GM12878 (cell line): ENCODE measurements around the gene TTLL6. TPM values are rescaled to one million over a fixed set of nuclear protein-coding genes. Genes with fewer than 3 reads are reported as not detected.

Experiments
- ATAC-seq: fragments of 200-7000 bp; cut with Tn5 transposase; 3 replicates; pipeline ENCODE4 v1.9.1; 2020; ENCODE audit warnings: mild to moderate bottlenecking, moderate library complexity
- BruUV-seq: library from RNA; stranded (reverse); fragments of 400-500 nt; replicated peaks from 2 replicates; lab custom pipeline; 2021; lab: Mats Ljungman, UMichigan
- CTCF ChIA-PET: fragments of 300-600 bp; sonication (Branson Sonifier 250); formaldehyde crosslinking; extraction: SDS; loops from one replicate; lab custom pipeline; 2021; ENCODE audit warnings: inconsistent platforms; lab: Yijun Ruan, JAX
- POLR2A ChIA-PET: fragments of 350-600 bp; formaldehyde crosslinking; extraction: SDS; loops from one replicate; lab custom pipeline; 2021; ENCODE audit warnings: inconsistent platforms; lab: Charles Lee
- RAD21 ChIA-PET: fragments of 300-600 bp; sonication (Branson Sonifier 250); formaldehyde crosslinking; loops from one replicate; lab custom pipeline; 2023; ENCODE audit warnings: antibody characterized with exemption; ENCODE audit not compliant: unreplicated experiment; lab: Charles Lee
- SMC1A ChIA-PET: fragments of 300-600 bp; sonication (Branson Sonifier 250); formaldehyde crosslinking; loops from one replicate; lab custom pipeline; 2023; ENCODE audit not compliant: unreplicated experiment, uncharacterized antibody; lab: Charles Lee
- DNase-seq: peaks from one replicate; pipeline ENCODE4 v3.0.0-alpha.2; 2011; ENCODE audit warnings: low read depth, low spot score
- FAIRE-seq: peaks from 3 replicates; lab custom pipeline; 2011; peaks lifted over from hg19 to GRCh38; lab: Jason Lieb, UNC
- H2AFZ ChIP-seq: 2 replicates; pipeline ENCODE4 v1.6.0; 2011; ENCODE audit warnings: low read depth, low read length, control low read depth; ENCODE audit not compliant: control insufficient read depth
- H3K27ac ChIP-seq: 2 replicates; pipeline ENCODE4 v1.5.1; 2011; ENCODE audit warnings: control low read depth; ENCODE audit not compliant: control insufficient read depth, insufficient read depth
- H3K27me3 ChIP-seq, 2 experiments: replicated peaks in 1 of 2; 2 replicates each; pipeline versions ENCODE4 v1.6.0 to v1.6.1; 2011; ENCODE audit warnings: low read length in 1 of 2; ENCODE audit not compliant: control insufficient read depth in 2 of 2, insufficient read depth in 2 of 2
- H3K36me3 ChIP-seq, 2 experiments: 2 replicates each; pipeline ENCODE4 v1.5.1; 2011; ENCODE audit warnings: low read length in 1 of 2; ENCODE audit not compliant: control insufficient read depth in 2 of 2, insufficient read depth in 2 of 2
- H3K4me1 ChIP-seq: 2 replicates; pipeline ENCODE4 v1.6.1; 2011; ENCODE audit warnings: mild to moderate bottlenecking, low read length, moderate library complexity, mixed read lengths; ENCODE audit not compliant: control insufficient read depth, insufficient read depth
- H3K4me2 ChIP-seq: 2 replicates; pipeline ENCODE4 v1.6.0; 2011; ENCODE audit warnings: control low read depth; ENCODE audit not compliant: control insufficient read depth, insufficient read depth
- H3K4me3 ChIP-seq: fragments of 200-600 bp; sonication (generic); 2 replicates; pipeline ENCODE4 v1.5.1; 2016
- H3K79me2 ChIP-seq: 2 replicates; pipeline ENCODE4 v1.6.0; 2011; ENCODE audit warnings: low read length; ENCODE audit not compliant: control insufficient read depth, insufficient read depth
- H3K9ac ChIP-seq: 2 replicates; pipeline ENCODE4 v1.8.0; 2011; ENCODE audit warnings: low read length, control low read depth, mixed read lengths; ENCODE audit not compliant: control insufficient read depth, insufficient read depth
- H3K9me3 ChIP-seq: replicated peaks from 3 replicates; pipeline ENCODE4 v1.5.1; 2011; ENCODE audit warnings: mild to moderate bottlenecking, low read length; ENCODE audit not compliant: control insufficient read depth, insufficient read depth
- H4K20me1 ChIP-seq: 2 replicates; pipeline ENCODE4 v1.6.0; 2011; ENCODE audit not compliant: control insufficient read depth, insufficient read depth
- ATF3 ChIP-seq: IDR thresholded peaks from 2 replicates; pipeline ENCODE4 v1.6.1; 2011; ENCODE audit warnings: low read depth, mild to moderate bottlenecking, low read length, moderate library complexity, borderline replicate concordance; ENCODE audit errors: extremely low read depth
- BHLHE40 ChIP-seq, 2 experiments: fragments of 450-650 bp in 1 of 2; IDR thresholded peaks; 2 replicates each; pipeline ENCODE4 v1.6.1; 2011 to 2017; ENCODE audit warnings: low read depth in 2 of 2, borderline replicate concordance in 1 of 2, improper control_type of control experiment in 1 of 2, low read length in 1 of 2, mild to moderate bottlenecking in 1 of 2
- ELK1 ChIP-seq: IDR thresholded peaks from 2 replicates; pipeline ENCODE4 v1.6.1; 2012; ENCODE audit warnings: low read depth, low read length, improper control_type of control experiment
- KDM1A ChIP-seq: fragments of 200-600 bp; sonication (generic); IDR thresholded peaks from 2 replicates; pipeline ENCODE4 v1.6.1; 2016; ENCODE audit warnings: borderline replicate concordance
- MAX ChIP-seq: IDR thresholded peaks from 2 replicates; pipeline ENCODE4 v1.6.1; 2012; ENCODE audit warnings: low read depth, low read length, improper control_type of control experiment
- RUNX3 ChIP-seq: IDR thresholded peaks from 2 replicates; pipeline ENCODE4 v1.6.1; 2012; ENCODE audit warnings: low read length, inconsistent platforms
- SKIL ChIP-seq: fragments of 450-650 bp; IDR thresholded peaks from 2 replicates; pipeline ENCODE4 v1.6.1; 2017; ENCODE audit warnings: mild to moderate bottlenecking, low read depth, inconsistent platforms; ENCODE audit not compliant: poor library complexity, severe bottlenecking
- SMAD5 ChIP-seq: IDR thresholded peaks from 2 replicates; pipeline ENCODE4 v1.6.1; 2016; ENCODE audit warnings: antibody characterized with exemption, low read depth
- TAF1 ChIP-seq: IDR thresholded peaks from 2 replicates; pipeline ENCODE4 v1.6.1; 2011; ENCODE audit warnings: mild to moderate bottlenecking, low read depth, low read length, borderline replicate concordance
- ZBED1 ChIP-seq: IDR thresholded peaks from 2 replicates; pipeline ENCODE4 v1.6.1; 2016; ENCODE audit warnings: borderline replicate concordance
- WGBS: methylation state at CpG from one replicate; pipeline ENCODE4 v1.1.6; 2016; ENCODE audit warnings: low lambda C conversion rate; ENCODE audit not compliant: insufficient replicate concordance, insufficient coverage; ENCODE audit errors: missing lambda C conversion rate; 5-methylcytosine and 5-hydroxymethylcytosine counted together
- in situ Hi-C: fragments of 300-500 bp; cut with MboI; formaldehyde crosslinking; loops from 9 replicates; pipeline ENCODE4 v1.14.3; 2018; ENCODE audit warnings: mixed read lengths
- intact Hi-C: fragments of 100-400 bp; cut with micrococcal nuclease; formaldehyde crosslinking; loops from one replicate; pipeline ENCODE4 v1.14.2; 2022; ENCODE audit not compliant: unreplicated experiment
- polyA plus RNA-seq, 11 experiments: library from polyadenylated mRNA; depleted of rRNA in 4 of 11; unstranded in 6 of 11; stranded (reverse) in 5 of 11; fragments of >200 nt; fragmentation: Nextera tagmentation in 4 of 11; fragmentation: Illumina TruSeq in 1 of 11; extraction: Ambion mirVana in 4 of 11; extraction: Trizol in 1 of 11; gene quantifications; 1 replicate in 1 of 11; 2 replicates in 10 of 11; pipeline versions ENCODE4 v1.2.1 to v1.2.3, GENCODE V29; 2011 to 2016; ENCODE audit warnings: inconsistent platforms in 2 of 11, missing spikeins in 2 of 11, low read depth in 1 of 11
- total RNA-seq, 4 experiments: library from RNA; depleted of rRNA in 3 of 4; stranded (reverse); fragments of >200 nt in 3 of 4; fragmentation: Illumina TruSeq in 1 of 4; extraction: Trizol in 1 of 4; gene quantifications; 2 replicates each; pipeline versions ENCODE4 v1.2.1 to v1.2.3, GENCODE V29; 2013 to 2021
- TF ChIP-seq, protein P1 (sequence below), 3 experiments: IDR thresholded peaks in 2 of 3; conservative IDR thresholded peaks in 1 of 3; 2 replicates each; pipeline ENCODE4 v1.5.1; 2011; ENCODE audit warnings: low read depth in 3 of 3, low read length in 3 of 3, mild to moderate bottlenecking in 3 of 3, control low read depth in 2 of 3, moderate library complexity in 2 of 3, inconsistent platforms in 1 of 3, mixed read lengths in 1 of 3; ENCODE audit not compliant: control insufficient read depth in 2 of 3, insufficient read depth in 1 of 3; ENCODE audit errors: extremely low read depth in 1 of 3
- TF ChIP-seq, protein P2 (sequence below): fragments of 450-650 bp; IDR thresholded peaks from 2 replicates; pipeline ENCODE4 v1.6.1; 2018; ENCODE audit warnings: mild to moderate bottlenecking, low read depth, moderate library complexity; ENCODE audit not compliant: partially characterized antibody

Gene TTLL6
- total and polyA plus RNA-seq, 10 of the 15 experiments (the other 5 are each of a cell fraction or from before 2014, with no cell fraction given) = 0.06 to 0.36 (median 0.13) TPM; not detected in 4

- POLR2A ChIA-PET = interaction anchor here (1.0 to 1.6 kb wide), 4 partner anchors 8 to 61 kb away, joined by 3 to 9 read pairs (median 3); partner anchors contain the start of gene ATP5MC1
- peak within 1 kb of the TSS; percentile 85 for H3K27ac ChIP-seq
- TF ChIP-seq TAF1 (0 out of 2 replicates have a peak, but pooled peaks have one; percentile 54), SKIL (no peak), RUNX3 (peak; percentile 78), ATF3 (no peak), ZBED1 (no peak), KDM1A (no peak), BHLHE40 (IDR thresholded peaks at IDR 0.05; ENCODE audit: borderline replicate concordance in 1 of 2, low read depth in 2 of 2, low read length in 1 of 2) (peak in 1 of 2 experiments; percentile 34; a peak in 1 of 4 replicates), ELK1 (no peak), MAX (no peak), SMAD5 (no peak)
- TF ChIP-seq, protein P1, sequence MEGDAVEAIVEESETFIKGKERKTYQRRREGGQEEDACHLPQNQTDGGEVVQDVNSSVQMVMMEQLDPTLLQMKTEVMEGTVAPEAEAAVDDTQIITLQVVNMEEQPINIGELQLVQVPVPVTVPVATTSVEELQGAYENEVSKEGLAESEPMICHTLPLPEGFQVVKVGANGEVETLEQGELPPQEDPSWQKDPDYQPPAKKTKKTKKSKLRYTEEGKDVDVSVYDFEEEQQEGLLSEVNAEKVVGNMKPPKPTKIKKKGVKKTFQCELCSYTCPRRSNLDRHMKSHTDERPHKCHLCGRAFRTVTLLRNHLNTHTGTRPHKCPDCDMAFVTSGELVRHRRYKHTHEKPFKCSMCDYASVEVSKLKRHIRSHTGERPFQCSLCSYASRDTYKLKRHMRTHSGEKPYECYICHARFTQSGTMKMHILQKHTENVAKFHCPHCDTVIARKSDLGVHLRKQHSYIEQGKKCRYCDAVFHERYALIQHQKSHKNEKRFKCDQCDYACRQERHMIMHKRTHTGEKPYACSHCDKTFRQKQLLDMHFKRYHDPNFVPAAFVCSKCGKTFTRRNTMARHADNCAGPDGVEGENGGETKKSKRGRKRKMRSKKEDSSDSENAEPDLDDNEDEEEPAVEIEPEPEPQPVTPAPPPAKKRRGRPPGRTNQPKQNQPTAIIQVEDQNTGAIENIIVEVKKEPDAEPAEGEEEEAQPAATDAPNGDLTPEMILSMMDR (IDR thresholded peaks at IDR 0.05 in 2 of 3, conservative IDR thresholded peaks at IDR 0.05 in 1 of 3; ENCODE audit: control insufficient read depth in 2 of 3, extremely low read depth in 1 of 3, insufficient read depth in 1 of 3, low read depth in 3 of 3, low read length in 3 of 3) = 0 out of 6 replicates have a peak, but pooled peaks of 1 of the 3 experiments have one; percentile 7
- TF ChIP-seq, protein P2, sequence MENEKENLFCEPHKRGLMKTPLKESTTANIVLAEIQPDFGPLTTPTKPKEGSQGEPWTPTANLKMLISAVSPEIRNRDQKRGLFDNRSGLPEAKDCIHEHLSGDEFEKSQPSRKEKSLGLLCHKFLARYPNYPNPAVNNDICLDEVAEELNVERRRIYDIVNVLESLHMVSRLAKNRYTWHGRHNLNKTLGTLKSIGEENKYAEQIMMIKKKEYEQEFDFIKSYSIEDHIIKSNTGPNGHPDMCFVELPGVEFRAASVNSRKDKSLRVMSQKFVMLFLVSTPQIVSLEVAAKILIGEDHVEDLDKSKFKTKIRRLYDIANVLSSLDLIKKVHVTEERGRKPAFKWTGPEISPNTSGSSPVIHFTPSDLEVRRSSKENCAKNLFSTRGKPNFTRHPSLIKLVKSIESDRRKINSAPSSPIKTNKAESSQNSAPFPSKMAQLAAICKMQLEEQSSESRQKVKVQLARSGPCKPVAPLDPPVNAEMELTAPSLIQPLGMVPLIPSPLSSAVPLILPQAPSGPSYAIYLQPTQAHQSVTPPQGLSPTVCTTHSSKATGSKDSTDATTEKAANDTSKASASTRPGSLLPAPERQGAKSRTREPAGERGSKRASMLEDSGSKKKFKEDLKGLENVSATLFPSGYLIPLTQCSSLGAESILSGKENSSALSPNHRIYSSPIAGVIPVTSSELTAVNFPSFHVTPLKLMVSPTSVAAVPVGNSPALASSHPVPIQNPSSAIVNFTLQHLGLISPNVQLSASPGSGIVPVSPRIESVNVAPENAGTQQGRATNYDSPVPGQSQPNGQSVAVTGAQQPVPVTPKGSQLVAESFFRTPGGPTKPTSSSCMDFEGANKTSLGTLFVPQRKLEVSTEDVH = no peak
Observed at GRCh38 chr17:48830840-48831548, 14.0 kb upstream of the TTLL6 start, which contains the start of gene CALCOCO2. CALCOCO2 (plus strand) TSS chr17:48831035; CDS start chr17:48841708, 10,673 bp downstream.

More at GRCh38 chr17:48830840-48831548, 14.0 kb upstream of the TTLL6 start, which contains the start of gene CALCOCO2:
- intact Hi-C loops = no loop called here
- no peaks in the 10 kb centered on the region for H3K27me3 ChIP-seq
- peak within 1 kb of the TSS; percentile 88 for H3K9ac ChIP-seq
- in situ Hi-C loops = no loop called here
- peak within 1 kb of the TSS; percentile 95 for H2AFZ ChIP-seq
- peak; percentile 89 for ATAC-seq
- ChIA-PET RAD21 (interaction anchor here (1.7 to 2.9 kb wide), 2 partner anchors 10 to 48 kb away, joined by 11 to 12 read pairs; no protein-coding TSS in a partner anchor), SMC1A (interaction anchor here (0.7 to 4.0 kb wide), 9 partner anchors 10 to 51 kb away, joined by 3 to 29 read pairs (median 4); no protein-coding TSS in a partner anchor), CTCF (interaction anchor here (1.1 to 15.9 kb wide), 8 partner anchors 9 to 151 kb away, joined by 3 to 132 read pairs (median 4); partner anchors contain the start of gene TTLL6)
- H3K4me1 ChIP-seq = peaks cover 20% of the 10 kb centered on the region
- TSS peak; percentile 70 for BruUV-seq
- peak within 1 kb of the TSS; percentile 88 for H3K4me2 ChIP-seq
- peak; percentile 74 for DNase-seq
- WGBS = under 1% methylated on average over 48 of the region's 48 CpGs
- H3K79me2 ChIP-seq = peaks cover 42% of the 10 kb centered on the region
- peak within 1 kb of the TSS; percentile 73 for H3K4me3 ChIP-seq
- no peaks in the 10 kb centered on the region for H4K20me1 ChIP-seq
- FAIRE-seq = peak; percentile 61
- peaks cover 0 to 3% of the 10 kb centered on the region in 2 experiments; a peak in 2 of 4 replicates for H3K36me3 ChIP-seq
- H3K9me3 ChIP-seq = no peaks in the 10 kb centered on the region
